Stimulated activated CD8-positive, alpha-beta memory T cell treated with anti-CD3 and anti-CD28 coated beads, Interleukin-4, amount 100 ng/mL, for 48 hours (primary cell): ENCODE results near the gene JCAD.

ENCODE experiments used
- DNase-seq: peaks from one replicate; pipeline ENCODE4 v3.0.0-alpha.2; 2020

The JCAD gene

DNA sequence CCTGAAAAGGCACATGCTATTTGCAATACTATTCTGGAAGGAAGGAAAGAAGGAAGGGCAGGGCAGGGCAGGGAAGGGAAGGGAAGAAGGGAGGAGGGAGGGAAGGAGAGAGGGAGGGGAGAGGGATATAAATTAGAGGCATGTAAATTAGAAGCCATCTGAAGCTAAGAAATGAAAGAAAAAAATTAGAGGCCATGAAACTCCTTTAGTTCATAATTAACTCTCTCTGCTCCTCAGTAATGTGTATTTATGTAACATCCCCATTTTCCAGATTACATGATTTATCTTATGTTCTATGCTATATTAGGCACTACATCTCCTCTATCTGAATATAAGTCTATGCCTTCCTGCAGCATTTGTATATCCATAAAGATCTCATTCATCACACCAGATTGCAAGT lies 12.7 kb upstream of the JCAD start:
- no peak for DNase-seq

DNA sequence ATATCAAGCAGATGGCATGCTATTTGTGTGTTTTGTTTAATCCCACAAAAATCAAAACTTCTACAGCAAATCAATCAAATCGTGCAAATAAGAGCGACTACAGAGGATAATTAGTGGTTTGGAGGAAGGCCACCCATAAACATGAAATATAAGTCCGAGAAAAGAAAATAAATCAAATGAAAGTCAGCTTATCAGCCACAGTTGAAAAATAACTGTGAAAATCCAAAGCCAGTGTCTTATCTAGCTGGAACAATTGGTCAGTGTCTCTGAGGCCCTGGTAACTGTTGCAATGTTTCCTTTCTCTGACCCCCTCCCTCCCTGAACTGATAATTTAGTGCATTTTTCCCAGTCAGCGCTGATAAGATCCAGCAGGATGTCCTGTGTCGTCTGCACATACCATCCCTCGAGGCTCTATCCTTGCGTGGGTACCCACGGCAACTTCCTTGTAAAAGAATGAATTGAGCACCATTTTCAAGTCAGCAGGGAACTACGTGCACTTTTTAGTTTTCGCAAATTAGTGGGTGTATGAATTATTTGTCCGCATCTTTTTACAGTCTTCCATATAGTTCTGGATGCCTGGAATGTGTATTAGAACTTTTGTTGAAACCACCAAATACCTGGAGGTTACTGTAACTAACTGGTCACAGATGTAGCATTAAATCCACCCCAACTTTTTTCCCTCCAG lies 10.8 kb upstream of the JCAD start:
- DNase-seq, result no peak

DNA sequence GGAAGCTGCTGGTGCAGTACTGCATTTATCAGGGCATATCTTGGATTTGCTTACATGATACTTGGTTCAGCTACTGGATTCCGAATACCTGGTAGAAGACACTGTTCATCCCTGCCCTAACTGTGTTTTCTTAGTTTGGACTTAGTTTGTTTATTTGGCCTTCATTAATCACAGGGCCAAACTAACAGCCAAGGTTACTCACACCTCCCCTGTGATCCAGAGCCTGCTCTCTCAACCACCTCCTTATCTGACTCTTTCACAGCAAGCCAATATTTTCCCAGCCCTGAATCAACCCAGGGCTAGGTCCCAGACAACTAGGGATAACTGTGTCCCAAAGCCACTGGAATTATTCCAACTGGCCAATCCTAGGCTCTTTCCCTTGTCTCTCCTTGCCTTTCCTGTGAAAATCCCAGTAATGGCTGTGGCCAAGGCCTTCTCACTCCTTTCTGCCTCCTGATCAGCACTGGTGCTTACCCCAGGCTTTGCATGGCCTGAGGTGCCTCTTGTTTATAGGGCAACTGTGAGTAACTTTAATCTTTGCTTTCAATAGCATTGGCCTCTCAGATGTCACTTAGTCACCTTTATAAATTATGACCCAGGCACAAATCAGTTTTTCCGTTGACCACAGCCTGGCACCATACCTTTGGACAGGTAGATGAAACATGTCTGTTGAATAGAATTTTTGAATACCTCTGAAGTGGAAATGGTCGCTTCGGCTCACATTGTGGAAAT lies 9.3 kb upstream of the JCAD start:
- no peak for DNase-seq

DNA sequence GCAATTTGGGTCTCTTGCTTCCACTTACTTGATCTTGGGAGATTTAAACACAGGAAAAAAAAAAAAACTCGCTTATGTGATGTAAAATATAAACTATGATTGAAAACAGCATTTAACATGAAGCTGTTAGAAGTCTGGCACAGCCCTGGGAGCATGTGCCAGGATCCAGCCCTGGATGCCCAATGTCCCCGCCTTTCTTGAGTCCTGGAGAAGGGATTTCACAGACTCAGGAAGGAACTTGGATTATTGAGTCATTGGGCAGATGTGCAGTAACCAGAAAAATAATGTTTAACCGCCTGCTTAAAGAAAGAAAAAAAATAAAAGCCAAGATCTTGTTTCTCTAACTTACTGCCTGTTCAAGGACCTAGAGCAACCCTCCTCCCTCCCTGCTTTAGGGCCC lies 3.7 kb upstream of the JCAD start:
- DNase-seq, result no peak

DNA sequence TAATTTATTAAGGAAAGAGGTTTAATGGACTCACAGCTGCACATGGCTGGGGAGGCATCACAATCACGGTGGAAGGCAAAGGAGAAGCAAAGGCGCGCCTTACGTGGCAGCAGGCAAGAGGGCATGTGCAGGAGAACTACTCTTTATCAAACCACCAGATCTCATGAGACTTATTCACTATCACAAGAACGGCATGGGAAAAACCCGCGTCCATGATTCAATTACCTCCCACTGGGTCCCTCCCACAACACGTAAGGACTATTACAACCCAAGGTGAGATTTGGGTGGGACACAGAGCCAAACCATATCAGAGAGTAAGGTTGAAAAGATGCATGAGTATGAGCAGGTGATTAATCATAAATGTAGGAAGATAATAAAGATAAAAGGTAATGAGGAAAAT lies 3.2 kb upstream of the JCAD start:
- no peak for DNase-seq

DNA sequence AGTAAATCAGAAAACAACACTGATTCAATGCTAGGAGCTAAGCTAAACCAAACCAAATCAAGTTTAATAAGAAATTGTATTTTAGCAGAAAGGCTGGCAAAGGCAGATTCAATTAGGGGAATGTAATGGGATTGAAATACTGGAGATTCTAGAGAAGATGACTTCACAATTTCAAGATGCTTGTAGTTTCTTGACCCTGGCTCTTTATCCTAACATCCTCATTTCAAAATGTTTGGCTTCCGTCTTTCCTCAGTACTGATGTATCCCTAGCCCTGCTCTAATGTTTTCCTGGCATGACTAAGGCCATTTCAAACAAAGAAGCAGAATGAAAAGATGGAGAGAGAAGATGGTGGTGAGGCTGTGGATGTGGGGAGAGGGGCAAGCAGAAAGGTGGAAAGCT lies 2.7 kb upstream of the JCAD start:
- DNase-seq, result no peak

GRCh38 chr10:30058570-30059132 lies 735 bp downstream of the JCAD start:
- no peak for DNase-seq

GRCh38 chr10:30057894-30058556 lies 1.4 kb downstream of the JCAD start:
- no peak for DNase-seq

GRCh38 chr10:30057421-30057841 lies 2.0 kb downstream of the JCAD start:
- no peak for DNase-seq

DNA sequence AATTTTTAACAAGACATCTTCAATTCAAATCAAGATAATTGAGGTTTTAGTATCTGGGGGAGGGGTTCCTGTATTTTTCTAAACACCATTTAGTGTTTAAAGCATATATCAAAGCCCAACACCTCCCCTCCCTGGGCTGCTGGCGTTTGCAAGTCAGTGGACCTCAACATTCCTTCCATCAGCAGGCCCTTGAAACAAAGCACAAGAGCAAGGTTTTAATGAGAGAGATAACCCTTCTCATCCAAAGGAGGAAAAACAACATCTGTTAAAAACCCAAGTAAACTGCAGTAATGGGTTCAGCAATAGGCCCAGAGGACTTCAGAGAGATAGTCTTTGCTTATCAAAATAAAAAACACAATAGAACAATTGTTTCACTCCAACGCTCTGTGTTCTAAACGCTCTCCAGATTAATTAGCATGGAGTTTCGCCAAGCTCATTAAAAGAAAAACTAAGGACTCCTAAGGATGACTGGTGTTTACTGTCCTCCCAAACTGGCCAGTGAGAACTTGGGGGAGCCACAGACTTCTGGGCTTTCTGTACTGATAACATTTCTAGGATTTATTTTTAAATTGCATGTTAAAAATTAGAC lies 2.5 kb downstream of the JCAD start:
- no peak for DNase-seq

DNA sequence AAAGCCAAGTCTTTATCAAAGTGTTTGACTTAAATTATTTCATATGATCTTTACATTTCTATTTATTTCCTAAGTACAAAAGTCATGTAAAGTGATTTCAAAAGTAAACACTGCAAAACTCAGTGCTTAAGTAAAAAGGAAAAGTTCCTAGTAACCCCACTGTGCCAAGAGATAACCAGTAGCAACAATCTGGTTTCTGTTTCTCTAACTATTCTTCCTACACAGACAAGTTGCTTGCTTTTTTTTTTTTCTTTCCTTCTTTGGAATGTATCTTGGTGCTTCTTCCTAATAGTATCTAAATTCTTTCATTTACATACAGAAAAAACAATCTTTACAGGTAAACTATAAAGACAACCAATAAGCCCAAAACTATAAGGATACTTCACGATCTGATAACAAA lies 3.1 kb downstream of the JCAD start:
- DNase-seq, result no peak

GRCh38 chr10:30055226-30055662 lies 4.1 kb downstream of the JCAD start:
- DNase-seq, result no peak

- no peak for DNase-seq
Observed at GRCh38 chr10:30052062-30052461, 7.3 kb downstream of the JCAD start.

GRCh38 chr10:30051220-30051619 lies 8.2 kb downstream of the JCAD start:
- no peak for DNase-seq

- no peak for DNase-seq
Observed at GRCh38 chr10:30050411-30050810, 9.0 kb downstream of the JCAD start.

DNA sequence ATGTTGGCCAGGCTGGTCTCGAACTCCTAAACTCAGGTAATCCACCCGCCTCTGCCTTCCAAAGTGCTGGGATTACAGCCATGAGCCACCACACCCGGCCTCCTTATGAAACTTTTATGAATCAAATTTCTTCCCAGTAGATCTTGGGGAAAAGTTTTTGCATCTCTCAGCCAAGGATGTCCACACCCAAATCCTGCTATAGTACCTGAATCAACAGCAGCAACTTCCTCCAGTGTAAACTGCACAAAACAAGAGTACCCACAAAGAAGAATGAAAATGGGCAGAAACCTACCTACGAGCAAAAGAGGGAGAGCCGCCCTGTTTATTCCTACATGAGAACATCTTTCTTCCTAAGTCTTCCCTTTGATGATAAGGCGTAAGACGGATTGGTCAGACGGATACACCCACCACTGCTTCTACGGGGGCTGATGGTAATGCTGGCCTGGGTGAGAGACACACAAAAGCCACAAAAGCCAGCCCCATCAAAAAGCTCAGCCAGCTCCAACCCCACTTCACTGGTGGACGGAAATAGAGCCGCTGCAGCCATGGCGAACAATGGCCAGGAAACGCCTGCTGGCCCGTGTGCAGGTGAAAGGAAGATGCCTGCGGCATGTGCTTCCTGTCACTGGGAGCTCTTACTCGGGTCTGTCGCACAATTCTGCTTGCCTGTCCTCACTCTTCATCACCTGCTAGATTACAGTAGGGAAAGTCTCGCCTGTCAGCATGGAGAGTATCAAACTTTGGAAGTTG lies 10.4 kb downstream of the JCAD start:
- DNase-seq, result no peak

GRCh38 chr10:30047924-30048531 lies 11.4 kb downstream of the JCAD start:
- no peak for DNase-seq

DNA sequence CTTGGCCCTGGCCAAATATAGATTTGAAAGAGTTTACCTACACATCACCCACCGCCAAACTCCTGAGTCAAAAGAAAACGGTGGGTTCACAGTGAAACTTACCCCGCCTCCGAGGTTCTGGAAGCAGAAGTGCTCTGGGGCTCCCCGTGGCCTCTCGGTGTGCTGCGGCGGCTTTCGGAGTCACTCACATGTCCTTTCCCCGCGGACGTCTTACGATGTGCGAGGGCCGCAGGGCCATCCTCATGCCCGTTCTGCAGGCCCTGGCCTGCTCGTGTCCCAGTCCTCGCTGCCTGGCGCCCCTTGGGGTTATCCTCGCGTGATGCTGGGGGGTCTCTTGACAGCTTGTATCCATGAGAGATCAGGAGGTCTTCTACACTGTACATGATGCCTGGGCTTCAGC lies 12.0 kb downstream of the JCAD start:
- DNase-seq, result no peak

DNA sequence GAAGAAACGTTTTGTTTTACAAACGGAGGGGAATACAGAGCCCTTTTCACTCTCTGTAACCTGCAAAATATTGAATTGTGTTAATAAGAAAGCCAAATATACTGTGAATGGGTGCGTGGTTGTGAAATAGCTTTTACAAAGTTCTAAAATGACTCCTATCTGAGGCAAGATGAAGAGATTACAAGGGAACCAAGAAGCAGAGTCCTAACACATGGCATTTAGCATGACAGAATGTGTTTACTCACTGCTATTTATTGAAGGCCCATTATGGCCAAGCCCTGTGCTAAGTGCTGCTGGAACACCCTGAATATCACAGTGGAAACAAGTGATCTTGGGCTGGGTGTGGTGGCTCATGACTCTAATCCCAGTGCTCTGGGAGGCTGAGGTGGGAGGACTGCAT lies 12.9 kb downstream of the JCAD start:
- DNase-seq, result no peak

DNA sequence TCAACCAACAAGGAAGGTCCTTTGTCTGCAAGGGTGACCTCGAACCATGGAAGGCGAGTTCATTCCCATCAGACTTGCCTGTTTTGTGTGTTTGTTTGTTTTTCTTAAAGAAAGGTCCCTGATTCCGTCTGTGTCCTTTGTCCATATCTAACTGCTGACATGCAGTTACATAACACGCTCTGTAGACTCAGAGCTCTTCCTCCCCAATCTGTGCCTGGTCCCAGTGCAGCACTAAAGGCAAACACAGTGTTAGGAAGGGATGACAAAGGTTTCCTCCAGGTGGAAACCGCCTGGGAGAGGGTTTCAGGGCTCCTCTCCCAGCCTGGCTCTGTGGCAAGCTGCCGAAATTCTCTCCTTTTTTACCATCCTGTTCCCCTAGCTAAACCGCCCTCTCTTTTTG lies 13.4 kb downstream of the JCAD start:
- no peak for DNase-seq

DNA sequence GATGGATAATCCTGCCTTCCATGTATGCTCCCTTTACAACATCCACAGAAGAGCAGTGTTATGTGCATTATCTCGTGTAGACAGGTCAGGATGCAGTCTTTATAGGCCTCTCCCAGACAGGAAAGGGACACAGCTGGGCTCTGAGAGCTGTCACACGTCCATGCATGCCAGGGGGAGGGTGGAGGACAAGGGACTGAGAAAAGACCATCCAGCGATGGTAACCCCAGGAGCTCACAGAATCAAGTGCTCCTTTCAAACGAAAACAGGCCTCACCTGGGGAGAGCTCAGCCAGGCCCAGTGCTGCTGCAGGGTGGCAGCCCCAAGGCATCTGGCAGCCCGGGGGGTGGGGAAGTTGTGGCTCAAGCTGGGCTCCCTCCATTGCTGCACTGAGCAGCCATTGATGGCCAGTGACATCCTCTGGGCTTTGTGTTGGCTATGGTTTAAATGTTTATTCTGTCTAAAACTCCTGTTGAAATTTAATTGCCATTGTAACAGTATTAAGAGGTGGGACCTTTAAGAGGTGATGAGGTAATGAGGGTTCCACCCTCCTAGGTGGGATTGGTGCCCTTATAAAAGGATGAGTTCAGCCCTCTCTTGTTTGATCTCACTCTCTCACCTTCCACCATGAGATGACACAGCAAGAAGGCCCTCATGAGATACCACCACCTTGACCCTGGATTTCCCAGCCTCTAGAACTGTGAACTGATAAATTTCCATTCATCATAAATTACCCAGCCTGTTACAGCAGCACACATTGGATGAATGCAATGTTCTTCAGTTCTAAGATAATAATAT lies 15.7 kb downstream of the JCAD start:
- no peak for DNase-seq
